ENCODE data around the gene TSHZ2. TPM values are rescaled to one million over a fixed set of nuclear protein-coding genes. Genes with fewer than 3 reads are reported as not detected.

TSHZ2 gene
- total RNA-seq, 3 donors from 2014 or later: 8.1 to 19.3 (median 8.4) TPM

DNA sequence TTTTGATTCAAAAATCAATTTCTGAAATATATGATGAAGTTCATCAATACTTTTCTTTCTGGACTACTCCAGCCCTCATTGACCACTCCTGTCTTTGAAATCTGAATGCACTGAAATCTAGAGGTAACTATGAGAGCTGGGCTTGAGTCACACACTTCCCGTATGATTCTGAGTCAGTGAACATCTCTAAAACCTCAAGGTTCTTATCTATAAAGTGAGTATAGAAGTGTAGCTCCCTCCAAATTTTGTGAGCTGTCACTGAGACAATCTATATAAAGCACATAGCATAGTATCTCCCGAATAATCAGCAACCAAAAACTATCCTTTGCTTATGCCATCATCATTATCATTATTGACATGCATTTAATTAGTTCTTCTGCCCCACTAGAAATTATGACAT, 182.4 kb downstream of the TSHZ2 start:
- H3K4me1 Mint-ChIP-seq (ENCODE audit: low read depth): peaks cover 40% of the 10 kb centered on the region
- no peak for DNase-seq
- H3K27me3 Mint-ChIP-seq (ENCODE audit: low read depth): peaks cover 5% of the 10 kb centered on the region
- no peaks in the 10 kb centered on the region for H3K9me3 Mint-ChIP-seq
- peaks cover 13% of the 10 kb centered on the region for H3K36me3 Mint-ChIP-seq (ENCODE audit: insufficient read depth)
- peak; percentile 91 to 93 for ATAC-seq
- no peak overlapping the region for H3K4me3 Mint-ChIP-seq

DNA sequence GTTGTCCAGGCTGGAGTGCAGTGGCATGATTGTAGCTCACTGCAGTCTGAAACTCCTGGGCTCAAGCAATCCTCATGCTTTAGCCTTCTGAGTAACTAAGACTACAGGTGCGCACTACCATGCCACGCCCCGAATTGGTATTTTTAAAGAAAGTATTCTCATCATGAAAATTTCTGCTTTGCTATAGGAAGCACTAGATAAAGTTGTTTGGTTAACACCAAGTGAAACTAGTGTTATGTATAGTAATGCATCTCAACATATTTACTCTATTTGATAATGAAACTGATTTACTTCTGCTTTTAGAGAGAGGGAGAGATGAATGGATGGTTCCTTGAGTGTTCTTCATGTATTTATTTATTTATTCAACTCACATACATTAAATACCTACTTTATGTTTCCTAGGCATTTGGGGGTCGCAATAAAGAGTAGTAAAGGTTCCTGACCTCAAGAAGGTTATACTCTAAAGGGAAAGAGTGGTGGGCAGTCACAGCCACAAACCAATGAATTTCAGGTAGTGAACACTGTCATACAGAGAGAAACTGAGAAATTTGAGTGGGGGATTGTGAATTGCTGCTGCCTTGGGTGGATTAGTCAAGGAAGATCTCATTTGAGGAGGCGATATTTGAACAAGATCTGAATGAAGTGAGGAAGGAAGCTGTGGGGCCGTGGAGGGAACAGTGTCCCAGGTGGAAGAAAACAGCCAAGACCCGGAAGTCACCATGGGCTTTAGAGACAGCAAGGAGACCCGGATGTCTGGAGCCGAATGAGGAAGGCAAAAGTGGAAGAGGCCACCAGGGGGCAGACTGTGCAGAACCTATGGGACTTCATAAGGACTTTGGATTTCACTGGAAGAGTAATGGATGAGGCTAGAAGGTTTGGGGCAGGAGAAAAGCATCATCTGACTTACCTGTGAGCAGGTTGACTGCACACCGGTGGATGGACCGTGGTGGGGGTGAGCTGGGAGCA, 185.6 kb downstream of the TSHZ2 start:
- ATAC-seq (peak; percentile 10 to 39), DNase-seq (peak; percentile 32)
- no peak overlapping the region for H3K4me3 Mint-ChIP-seq
- H3K4me1 Mint-ChIP-seq (ENCODE audit: low read depth): peaks cover 32% of the 10 kb centered on the region
- H3K36me3 Mint-ChIP-seq (ENCODE audit: insufficient read depth): peaks cover 10% of the 10 kb centered on the region
- H3K27me3 Mint-ChIP-seq (ENCODE audit: low read depth): peaks cover 3% of the 10 kb centered on the region
- no peaks in the 10 kb centered on the region for H3K9me3 Mint-ChIP-seq

DNA sequence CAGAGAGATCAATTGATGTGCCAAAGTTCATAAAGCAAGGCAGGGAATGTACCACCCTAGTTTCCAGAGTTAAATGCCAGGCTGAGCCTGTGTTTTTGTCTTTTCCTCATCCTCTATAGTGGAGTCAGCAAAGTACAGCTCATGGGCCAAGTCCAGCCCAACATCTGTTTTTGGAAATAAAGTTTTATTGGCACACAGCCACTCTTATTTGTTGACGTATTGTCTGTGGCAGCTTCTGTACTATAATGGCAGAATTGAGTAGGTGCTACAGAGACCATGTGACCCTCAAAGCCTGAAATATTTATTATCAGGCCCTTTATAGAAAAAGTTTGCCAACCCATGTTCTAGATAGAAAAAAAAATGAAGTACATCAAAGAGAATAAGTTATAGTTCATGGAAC, 187.0 kb downstream of the TSHZ2 start:
- peaks cover 31% of the 10 kb centered on the region for H3K4me1 Mint-ChIP-seq (ENCODE audit: low read depth)
- no peak overlapping the region for H3K4me3 Mint-ChIP-seq
- peaks cover 2% of the 10 kb centered on the region for H3K27me3 Mint-ChIP-seq (ENCODE audit: low read depth)
- DNase-seq: no peak
- H3K9me3 Mint-ChIP-seq: no peaks in the 10 kb centered on the region
- H3K36me3 Mint-ChIP-seq (ENCODE audit: insufficient read depth): peaks cover 10% of the 10 kb centered on the region
- no peak for ATAC-seq

DNA sequence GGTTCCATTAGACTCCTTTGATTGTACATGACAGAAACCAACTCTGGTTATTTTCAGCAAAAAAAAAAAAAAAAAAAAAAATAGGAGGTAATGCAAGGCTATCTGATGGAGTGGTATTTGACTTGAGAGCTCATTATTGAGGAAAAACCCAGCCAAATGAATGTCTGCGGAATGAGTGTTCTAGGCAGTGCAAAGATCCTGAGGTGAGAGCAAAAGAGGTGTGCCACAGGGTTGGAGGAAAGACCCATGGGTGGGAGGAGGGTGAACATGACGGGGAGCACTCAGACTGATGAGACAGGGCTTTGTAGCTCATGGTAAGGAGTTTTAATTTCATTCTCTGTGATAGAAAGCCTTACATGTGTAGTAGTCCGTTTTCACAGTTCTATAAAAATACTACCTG, 188.9 kb downstream of the TSHZ2 start:
- H3K9me3 Mint-ChIP-seq: no peaks in the 10 kb centered on the region

DNA sequence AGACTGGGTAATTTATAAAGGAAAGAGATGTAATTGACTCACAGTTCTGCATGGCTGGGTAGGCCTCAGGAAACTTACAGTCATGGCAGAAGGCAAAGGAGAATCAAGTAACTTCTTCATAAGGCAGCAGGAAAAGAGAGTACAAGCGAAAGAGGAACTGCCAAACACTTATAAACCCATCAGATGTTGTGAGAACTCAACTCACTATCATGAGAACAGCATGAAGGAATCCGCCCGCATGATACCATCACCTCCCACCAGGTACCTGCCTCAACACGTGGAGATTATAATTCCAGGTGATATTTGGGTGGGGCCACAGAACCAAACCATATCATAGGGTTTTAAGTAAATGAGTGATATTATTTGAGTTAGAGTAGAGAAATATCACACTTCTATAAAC, 189.3 kb downstream of the TSHZ2 start:
- no peaks in the 10 kb centered on the region for H3K27me3 Mint-ChIP-seq (ENCODE audit: low read depth)
- no peaks in the 10 kb centered on the region for H3K9me3 Mint-ChIP-seq
- peaks cover 19% of the 10 kb centered on the region for H3K4me1 Mint-ChIP-seq (ENCODE audit: low read depth)
- ATAC-seq (no peak), DNase-seq (no peak)
- H3K4me3 Mint-ChIP-seq: no peak overlapping the region
- peaks cover 3% of the 10 kb centered on the region for H3K36me3 Mint-ChIP-seq (ENCODE audit: insufficient read depth)

More for the DNA sequence above, 188.9 kb downstream of the TSHZ2 start:
- no peak overlapping the region for H3K4me3 Mint-ChIP-seq
- H3K4me1 Mint-ChIP-seq (ENCODE audit: low read depth): peaks cover 19% of the 10 kb centered on the region
- no peaks in the 10 kb centered on the region for H3K27me3 Mint-ChIP-seq (ENCODE audit: low read depth)
- peaks cover 3% of the 10 kb centered on the region for H3K36me3 Mint-ChIP-seq (ENCODE audit: insufficient read depth)
- no peak for ATAC-seq
- DNase-seq: no peak

DNA sequence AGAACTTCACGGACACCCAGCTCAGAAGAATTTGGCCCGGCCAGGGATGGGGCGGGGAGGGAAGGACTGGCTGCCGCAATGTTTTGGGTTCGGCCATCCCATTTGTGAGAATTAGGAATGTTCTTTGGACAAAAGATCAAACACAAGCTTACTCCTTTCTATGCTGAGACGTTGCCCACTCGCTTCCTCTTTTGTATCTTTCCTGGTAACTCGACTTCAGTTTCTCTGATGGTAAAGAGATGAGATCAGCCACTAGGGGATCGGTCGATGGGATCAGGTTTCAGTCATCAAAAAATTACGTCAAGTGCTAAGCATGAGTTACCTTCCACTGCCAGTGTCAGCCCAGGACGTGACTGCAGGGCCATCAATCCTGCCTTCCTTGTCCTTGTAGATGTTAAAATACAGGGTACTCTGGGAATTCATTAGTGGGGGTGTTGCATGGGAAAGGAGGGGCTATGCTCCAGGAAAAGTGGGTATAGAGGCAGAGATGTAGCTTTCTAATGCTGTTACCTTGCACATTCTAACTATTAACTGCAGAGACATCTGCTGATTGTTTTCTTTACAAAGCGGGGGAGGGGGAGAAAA, 190.2 kb downstream of the TSHZ2 start:
- H3K27me3 Mint-ChIP-seq (ENCODE audit: low read depth): no peaks in the 10 kb centered on the region
- H3K9me3 Mint-ChIP-seq: no peaks in the 10 kb centered on the region
- peaks cover 3% of the 10 kb centered on the region for H3K36me3 Mint-ChIP-seq (ENCODE audit: insufficient read depth)
- peaks cover 17% of the 10 kb centered on the region for H3K4me1 Mint-ChIP-seq (ENCODE audit: low read depth)
- DNase-seq: no peak
- H3K4me3 Mint-ChIP-seq: no peak overlapping the region
- no peak for ATAC-seq

DNA sequence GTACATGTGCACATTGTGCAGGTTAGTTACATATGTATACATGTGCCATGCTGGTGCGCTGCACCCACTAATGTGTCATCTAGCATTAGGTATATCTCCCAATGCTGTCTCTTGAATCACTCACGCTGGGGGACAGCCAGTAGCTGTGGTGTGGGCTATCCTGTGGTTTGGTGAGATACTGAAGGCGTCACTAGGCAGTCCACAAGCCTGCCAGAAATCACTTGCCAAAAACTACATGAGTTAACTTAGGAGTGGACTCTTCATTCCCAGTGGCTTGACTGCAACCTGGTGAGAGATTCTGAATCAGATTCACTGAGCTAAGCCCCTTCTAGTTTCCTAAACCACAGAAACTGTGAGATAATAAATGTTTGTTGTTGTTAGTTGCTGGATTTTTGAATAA, 191.3 kb downstream of the TSHZ2 start:
- ATAC-seq: peak; percentile 41 to 43
- Mint-ChIP-seq H3K27me3 (ENCODE audit: low read depth) (no peaks in the 10 kb centered on the region), H3K4me1 (ENCODE audit: low read depth) (peaks cover 7% of the 10 kb centered on the region), H3K4me3 (no peak overlapping the region), H3K9me3 (no peaks in the 10 kb centered on the region), H3K36me3 (ENCODE audit: insufficient read depth) (no peaks in the 10 kb centered on the region)
- DNase-seq: no peak

DNA sequence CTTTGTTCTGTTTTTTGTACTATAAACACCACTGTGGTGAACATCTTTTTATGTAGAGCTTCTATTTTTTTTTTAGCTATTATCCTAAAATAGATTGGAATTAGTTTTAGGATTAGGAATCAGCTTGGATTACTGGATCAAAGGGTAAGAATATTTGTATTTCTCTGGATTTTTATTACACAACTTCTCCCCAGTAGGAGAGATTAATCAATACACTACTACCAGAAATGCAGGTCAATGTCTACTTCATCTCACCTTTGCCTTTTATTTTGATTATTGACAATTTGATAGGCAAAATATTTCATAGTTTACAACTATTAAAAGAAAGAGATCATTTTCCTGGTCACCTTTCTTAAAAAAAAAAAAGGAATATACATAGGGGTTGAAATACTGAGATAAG, 191.9 kb downstream of the TSHZ2 start:
- H3K9me3 Mint-ChIP-seq: no peaks in the 10 kb centered on the region
- ATAC-seq (no peak), DNase-seq (no peak)
- no peak overlapping the region for H3K4me3 Mint-ChIP-seq
- no peaks in the 10 kb centered on the region for H3K27me3 Mint-ChIP-seq (ENCODE audit: low read depth)
- no peaks in the 10 kb centered on the region for H3K36me3 Mint-ChIP-seq (ENCODE audit: insufficient read depth)
- H3K4me1 Mint-ChIP-seq (ENCODE audit: low read depth): peaks cover 7% of the 10 kb centered on the region

DNA sequence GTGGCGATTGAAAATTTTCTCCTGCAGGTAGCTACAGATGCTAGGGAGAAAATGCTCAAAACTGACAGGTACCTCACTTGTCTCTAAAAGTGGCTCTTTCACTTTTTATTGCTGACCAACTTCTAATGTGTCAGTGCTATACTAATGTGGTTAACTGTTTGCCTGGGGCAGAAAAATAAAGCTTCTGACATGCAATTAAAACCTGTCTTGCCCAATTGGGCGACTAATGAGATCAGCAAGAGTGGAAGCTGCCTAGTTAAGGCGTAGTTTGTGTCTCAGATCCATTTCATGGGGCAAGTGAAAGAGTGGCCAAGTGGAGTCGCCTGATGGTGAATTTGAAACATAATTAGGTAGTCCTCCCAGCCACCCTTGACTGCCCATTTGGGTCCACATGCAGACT, 193.3 kb downstream of the TSHZ2 start:
- H3K4me3 Mint-ChIP-seq: no peak overlapping the region
- peaks cover 7% of the 10 kb centered on the region for H3K4me1 Mint-ChIP-seq (ENCODE audit: low read depth)
- H3K36me3 Mint-ChIP-seq (ENCODE audit: insufficient read depth): no peaks in the 10 kb centered on the region
- no peak for DNase-seq
- no peaks in the 10 kb centered on the region for H3K27me3 Mint-ChIP-seq (ENCODE audit: low read depth)
- H3K9me3 Mint-ChIP-seq: no peaks in the 10 kb centered on the region
- ATAC-seq: no peak

DNA sequence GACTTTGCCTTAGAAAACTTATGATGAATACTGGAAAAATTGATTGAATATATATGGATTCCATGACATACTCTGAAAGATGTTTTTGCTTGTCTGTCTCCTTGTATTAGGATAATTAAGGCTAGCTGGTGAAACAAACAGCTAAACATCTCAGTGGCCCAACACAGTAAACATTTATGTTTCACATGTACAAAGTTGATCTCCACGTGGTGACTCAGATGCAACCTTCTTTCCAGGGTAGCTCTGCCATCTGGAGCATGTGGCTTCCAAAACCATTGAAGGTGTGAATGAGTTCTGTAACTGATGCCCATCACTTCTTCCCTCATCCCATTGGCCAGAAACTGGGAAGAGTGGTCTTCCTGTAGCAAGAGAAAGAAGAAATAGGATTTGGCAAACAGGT, 196.3 kb downstream of the TSHZ2 start:
- Mint-ChIP-seq H3K4me3 (no peak overlapping the region), H3K27me3 (ENCODE audit: low read depth) (no peaks in the 10 kb centered on the region), H3K9me3 (no peaks in the 10 kb centered on the region), H3K36me3 (ENCODE audit: insufficient read depth) (no peaks in the 10 kb centered on the region), H3K4me1 (ENCODE audit: low read depth) (peaks cover 5% of the 10 kb centered on the region)
- ATAC-seq (no peak), DNase-seq (no peak)

DNA sequence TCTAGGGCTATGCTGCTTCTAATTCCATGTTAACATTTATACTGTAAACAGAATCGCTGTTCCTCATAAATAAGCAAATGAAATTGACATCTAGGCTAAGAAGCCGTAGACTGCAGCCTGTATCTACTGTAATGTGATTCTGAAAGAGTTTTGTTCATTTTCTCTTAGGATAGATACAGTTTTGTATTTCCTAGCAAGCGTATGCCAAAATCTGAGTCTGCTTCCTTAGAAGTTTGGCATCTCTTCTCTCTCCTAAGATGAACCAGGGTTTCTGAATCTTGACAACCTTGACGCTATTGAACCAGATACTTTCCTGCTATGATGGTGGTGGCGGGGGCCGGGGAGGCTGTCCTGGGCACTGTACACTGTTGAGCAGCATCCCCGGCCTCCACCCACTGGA, 198.0 kb downstream of the TSHZ2 start:
- no peak for ATAC-seq
- H3K4me1 Mint-ChIP-seq (ENCODE audit: low read depth): peaks cover 9% of the 10 kb centered on the region
- no peak overlapping the region for H3K4me3 Mint-ChIP-seq
- H3K9me3 Mint-ChIP-seq: no peaks in the 10 kb centered on the region
- H3K36me3 Mint-ChIP-seq (ENCODE audit: insufficient read depth): no peaks in the 10 kb centered on the region
- DNase-seq: no peak
- no peaks in the 10 kb centered on the region for H3K27me3 Mint-ChIP-seq (ENCODE audit: low read depth)

DNA sequence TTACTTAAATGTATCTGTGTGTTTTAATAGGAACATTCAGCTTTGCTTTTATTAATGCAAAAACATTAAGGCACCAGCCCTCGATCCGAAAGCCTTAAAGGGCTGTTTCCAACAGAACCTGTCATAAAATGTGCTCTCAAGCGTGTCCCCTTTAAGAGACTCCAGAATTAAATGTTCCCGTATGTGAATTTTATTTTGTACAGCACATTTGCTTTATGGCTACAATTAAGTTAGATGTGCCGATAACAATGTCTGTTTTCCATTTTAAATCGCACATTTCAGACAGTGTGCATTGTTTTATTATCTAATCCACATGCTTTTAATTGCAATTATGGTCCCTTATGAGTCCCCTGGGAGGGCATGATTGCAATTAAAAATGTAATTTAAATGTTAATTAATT, 198.9 kb downstream of the TSHZ2 start:
- H3K36me3 Mint-ChIP-seq (ENCODE audit: insufficient read depth): no peaks in the 10 kb centered on the region
- H3K27me3 Mint-ChIP-seq (ENCODE audit: low read depth): no peaks in the 10 kb centered on the region
- no peak overlapping the region for H3K4me3 Mint-ChIP-seq
- ATAC-seq (no peak), DNase-seq (no peak)
- no peaks in the 10 kb centered on the region for H3K9me3 Mint-ChIP-seq
- H3K4me1 Mint-ChIP-seq (ENCODE audit: low read depth): peaks cover 9% of the 10 kb centered on the region

DNA sequence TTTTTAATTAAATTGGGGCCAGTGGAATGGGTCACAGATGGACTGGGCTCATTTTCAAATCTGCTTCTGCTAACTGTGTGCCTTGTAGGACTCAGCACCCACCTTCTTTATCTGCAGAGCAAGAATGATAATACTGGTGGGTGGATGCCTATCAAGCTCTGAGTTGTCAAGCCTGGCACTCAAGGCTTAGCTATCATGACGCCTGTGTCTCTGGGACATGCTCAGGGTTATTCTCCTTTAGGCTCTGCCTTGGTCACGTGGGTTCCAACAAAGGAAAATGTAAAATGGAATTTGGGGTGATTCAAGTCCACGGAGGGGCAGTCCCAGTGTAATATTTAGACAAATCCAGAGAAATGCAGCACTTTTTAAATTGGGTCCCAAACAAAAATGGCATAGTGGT, 202.3 kb downstream of the TSHZ2 start:
- DNase-seq (no peak), ATAC-seq (no peak)
- H3K36me3 Mint-ChIP-seq (ENCODE audit: insufficient read depth): no peaks in the 10 kb centered on the region
- H3K4me3 Mint-ChIP-seq: no peak overlapping the region
- no peaks in the 10 kb centered on the region for H3K9me3 Mint-ChIP-seq
- no peaks in the 10 kb centered on the region for H3K27me3 Mint-ChIP-seq (ENCODE audit: low read depth)
- H3K4me1 Mint-ChIP-seq (ENCODE audit: low read depth): peaks cover 9% of the 10 kb centered on the region

DNA sequence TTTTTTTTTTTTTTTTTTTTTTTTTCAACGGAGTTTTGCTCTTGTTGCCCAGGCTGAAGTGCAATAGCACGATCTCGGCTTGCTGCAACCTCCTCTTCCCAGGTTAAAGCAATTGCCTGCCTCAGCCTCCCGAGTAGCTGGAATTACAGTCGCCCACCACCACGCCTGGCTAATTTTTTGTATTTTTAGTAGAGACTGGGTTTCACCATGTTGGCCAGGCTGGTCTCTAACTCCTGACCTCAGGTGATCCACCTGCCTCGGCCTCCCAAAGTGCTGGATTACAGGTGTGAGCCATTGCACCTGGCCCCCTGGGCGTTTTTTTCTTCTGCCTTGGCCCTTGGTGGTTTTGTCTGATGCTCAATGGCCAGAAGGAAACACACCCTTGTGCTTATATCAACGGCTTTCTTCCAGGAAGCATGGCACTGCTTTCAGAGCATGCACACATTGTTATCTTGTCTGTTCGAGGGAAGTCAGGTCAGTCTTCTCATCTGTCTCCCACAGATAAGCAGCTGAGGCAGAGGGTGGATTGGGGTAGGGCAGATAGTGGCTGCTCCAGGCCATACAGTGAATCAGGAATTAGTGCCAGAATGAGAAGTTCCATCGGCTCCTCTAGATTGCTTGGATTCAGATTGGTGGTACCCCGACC, 203.1 kb downstream of the TSHZ2 start:
- Mint-ChIP-seq H3K4me1 (ENCODE audit: low read depth) (peaks cover 9% of the 10 kb centered on the region), H3K36me3 (ENCODE audit: insufficient read depth) (no peaks in the 10 kb centered on the region), H3K4me3 (no peak overlapping the region), H3K9me3 (no peaks in the 10 kb centered on the region), H3K27me3 (ENCODE audit: low read depth) (no peaks in the 10 kb centered on the region)
- DNase-seq (no peak), ATAC-seq (no peak)

DNA sequence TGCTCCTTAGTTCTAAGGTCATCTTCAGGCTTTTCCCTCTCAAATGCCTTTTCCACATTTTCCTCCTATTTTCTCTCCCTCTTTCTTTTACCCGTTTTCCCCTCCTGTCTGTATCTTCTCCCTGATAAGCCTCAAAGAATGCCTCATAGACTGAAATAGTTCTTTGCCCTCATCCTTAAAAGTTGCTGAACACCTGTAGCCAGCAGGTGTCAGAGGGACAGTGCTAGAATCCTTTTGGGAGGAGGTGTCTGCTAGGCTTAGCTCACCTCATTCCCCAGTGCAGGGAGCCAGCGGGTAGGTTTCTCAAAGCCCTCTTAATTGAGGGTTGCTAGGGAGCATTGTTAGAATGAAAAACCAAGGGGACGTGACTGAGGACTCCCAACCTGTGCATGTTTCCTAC, 204.0 kb downstream of the TSHZ2 start:
- no peak overlapping the region for H3K4me3 Mint-ChIP-seq

More for the DNA sequence above, 204.0 kb downstream of the TSHZ2 start:
- H3K36me3 Mint-ChIP-seq (ENCODE audit: insufficient read depth): no peaks in the 10 kb centered on the region
- peaks cover 9% of the 10 kb centered on the region for H3K4me1 Mint-ChIP-seq (ENCODE audit: low read depth)
- H3K9me3 Mint-ChIP-seq: no peaks in the 10 kb centered on the region
- H3K27me3 Mint-ChIP-seq (ENCODE audit: low read depth): no peaks in the 10 kb centered on the region
- DNase-seq (no peak), ATAC-seq (no peak)
